Right lobe of liver (tissue), 6 donors: ENCODE data around the gene BBLN. TPM values are rescaled to one million over a fixed set of nuclear protein-coding genes. Genes with fewer than 3 reads are reported as not detected.

Source experiments
- ATAC-seq, 4 donors: fragments of 200-7000 bp; cut with Tn5 transposase; one replicate each; pipeline ENCODE4 v1.9.1; 2020; ENCODE audit warnings: mild to moderate bottlenecking in 4 of 4, moderate library complexity in 4 of 4
- DNase-seq, 3 donors: peaks; one replicate each; pipeline ENCODE4 v3.0.0-alpha.2; 2020
- H3K27ac ChIP-seq, 3 donors: fragments of 200-600 bp; one replicate each; pipeline ENCODE4 v1.8.0; 2022
- H3K27me3 ChIP-seq, 2 donors: fragments of 200-600 bp; one replicate each; pipeline ENCODE4 v1.8.0; 2022
- H3K36me3 ChIP-seq, 4 donors: fragments of 200-600 bp; sonication (generic) in 1 of 4; one replicate each; pipeline versions ENCODE4 v1.5.1 to v1.8.0; 2017 to 2022; ENCODE audit warnings: control low read depth in 1 of 4
- H3K4me1 ChIP-seq, 4 donors: fragments of 200-600 bp; sonication (generic) in 1 of 4; one replicate each; pipeline versions ENCODE4 v1.5.1 to v1.8.0; 2017 to 2022; ENCODE audit warnings: control low read depth in 1 of 4
- H3K4me3 ChIP-seq, 3 donors: fragments of 200-600 bp; one replicate each; pipeline ENCODE4 v1.8.0; 2022
- H3K9me3 ChIP-seq, 4 donors: fragments of 200-600 bp; sonication (generic) in 1 of 4; one replicate each; pipeline versions ENCODE4 v1.5.1 to v1.8.0; 2017 to 2022; ENCODE audit warnings: control low read depth in 1 of 4
- POLR2A ChIP-seq: fragments of 450-650 bp; IDR thresholded peaks from one replicate; pipeline ENCODE4 v1.6.1; 2017; ENCODE audit warnings: antibody characterized with exemption, mild to moderate bottlenecking
- WGBS: methylation state at CpG from one replicate; pipeline ENCODE4 v1.1.6; 2018; ENCODE audit warnings: low coverage, low lambda C conversion rate; ENCODE audit not compliant: insufficient coverage; ENCODE audit errors: missing lambda C conversion rate; 5-methylcytosine and 5-hydroxymethylcytosine counted together
- intact Hi-C, 2 donors: fragments of 100-400 bp; cut with DNase I; formaldehyde crosslinking; loops; one replicate each; pipeline versions ENCODE4 v1.11.2 to v1.14.1; 2022
- total RNA-seq, 6 experiments: library from RNA; depleted of rRNA in 2 of 6; stranded (reverse); fragments of >200 nt in 2 of 6; fragmentation: NEBNext Ultra II Directional in 3 of 6; extraction: Animal tissue kit (Norgen Biotek cat#: 25700) in 3 of 6; gene quantifications; one replicate each; pipeline versions ENCODE4 v1.1.0 to v1.2.4, GENCODE V29; 2016 to 2023
- TF ChIP-seq, protein P1 (sequence below), 4 donors: fragments of 200-600 bp in 3 of 4; fragments of 450-650 bp in 1 of 4; IDR thresholded peaks; one replicate each; pipeline versions ENCODE4 v1.5.1 to v1.8.0; 2016 to 2022; ENCODE audit warnings: antibody characterized with exemption in 4 of 4, mild to moderate bottlenecking in 2 of 4
- donor health status: DM: no; HTN: yes; CAD: no.
- donor health status: DM: no; HTN: no; CAD: no.
- donor health status: DM: no; HTN: no; CAD: no.
- donor health status: DM: no; HTN: yes; CAD: no.
- donor health status: DM: no; HTN: yes; CAD: no.

The BBLN gene
- total RNA-seq, 6 experiments from 2014 or later: 13.5 to 192 (median 17.7) TPM

DNA sequence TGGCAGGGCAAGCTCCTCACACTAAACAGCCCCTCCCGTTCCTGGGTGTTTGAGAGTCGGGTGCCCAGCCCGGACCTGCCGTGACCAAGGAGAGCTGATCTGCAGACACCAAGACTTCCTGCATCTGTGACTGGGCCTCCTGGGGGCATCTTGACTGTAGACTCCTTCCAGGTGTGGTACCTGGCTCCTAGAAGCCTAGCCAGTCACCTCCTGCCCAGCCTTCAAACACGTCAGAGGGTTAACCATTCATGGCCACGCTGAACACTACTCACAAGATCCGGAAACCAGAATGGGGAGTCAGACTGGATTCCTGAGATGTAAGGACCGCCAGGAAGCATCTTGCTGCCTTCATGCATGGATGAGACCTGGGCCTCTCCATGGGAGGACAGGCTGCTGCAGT, 14.5 kb upstream of the BBLN start:
- Histone ChIP-seq H3K4me3 (no peak overlapping the region), H3K36me3 (no peaks in the 10 kb centered on the region), H3K27me3 (no peaks in the 10 kb centered on the region), H3K27ac (no peak overlapping the region), H3K9me3 (no peaks in the 10 kb centered on the region), H3K4me1 (peaks cover 0 to 18% (median 8%) of the 10 kb centered on the region in 4 donors)
- no peak for ATAC-seq
- no peak for TF ChIP-seq POLR2A
- TF ChIP-seq, protein P1, sequence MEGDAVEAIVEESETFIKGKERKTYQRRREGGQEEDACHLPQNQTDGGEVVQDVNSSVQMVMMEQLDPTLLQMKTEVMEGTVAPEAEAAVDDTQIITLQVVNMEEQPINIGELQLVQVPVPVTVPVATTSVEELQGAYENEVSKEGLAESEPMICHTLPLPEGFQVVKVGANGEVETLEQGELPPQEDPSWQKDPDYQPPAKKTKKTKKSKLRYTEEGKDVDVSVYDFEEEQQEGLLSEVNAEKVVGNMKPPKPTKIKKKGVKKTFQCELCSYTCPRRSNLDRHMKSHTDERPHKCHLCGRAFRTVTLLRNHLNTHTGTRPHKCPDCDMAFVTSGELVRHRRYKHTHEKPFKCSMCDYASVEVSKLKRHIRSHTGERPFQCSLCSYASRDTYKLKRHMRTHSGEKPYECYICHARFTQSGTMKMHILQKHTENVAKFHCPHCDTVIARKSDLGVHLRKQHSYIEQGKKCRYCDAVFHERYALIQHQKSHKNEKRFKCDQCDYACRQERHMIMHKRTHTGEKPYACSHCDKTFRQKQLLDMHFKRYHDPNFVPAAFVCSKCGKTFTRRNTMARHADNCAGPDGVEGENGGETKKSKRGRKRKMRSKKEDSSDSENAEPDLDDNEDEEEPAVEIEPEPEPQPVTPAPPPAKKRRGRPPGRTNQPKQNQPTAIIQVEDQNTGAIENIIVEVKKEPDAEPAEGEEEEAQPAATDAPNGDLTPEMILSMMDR (IDR thresholded peaks at IDR 0.05): no peak
- 58% methylated on average over 2 of the region's 8 CpGs for WGBS
- no peak for DNase-seq
- intact Hi-C loops: no loop called here

DNA sequence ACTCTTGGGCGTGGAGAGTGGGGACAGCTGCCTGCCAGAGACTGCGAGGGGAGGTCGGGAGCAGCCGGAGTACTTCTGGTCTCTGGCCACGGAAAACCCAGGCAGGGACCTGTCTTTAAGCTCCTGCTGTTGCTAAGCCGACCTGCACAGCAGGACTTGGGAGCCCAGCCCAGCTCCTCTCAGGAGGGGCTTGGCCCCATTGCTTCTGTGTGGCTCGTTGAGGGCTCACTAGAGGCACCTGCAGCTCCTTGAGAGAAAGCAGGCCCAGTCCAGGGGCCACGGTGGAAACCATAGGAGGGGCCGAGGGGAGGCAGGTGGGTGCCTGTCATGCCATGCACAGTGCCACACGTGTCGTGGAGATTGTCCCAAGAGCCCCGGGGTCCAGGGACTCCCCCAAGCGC, 14.1 kb upstream of the BBLN start:
- Histone ChIP-seq H3K9me3 (no peaks in the 10 kb centered on the region), H3K4me3 (no peak overlapping the region), H3K4me1 (peaks cover 0 to 18% (median 8%) of the 10 kb centered on the region in 4 donors), H3K27me3 (no peaks in the 10 kb centered on the region), H3K36me3 (no peaks in the 10 kb centered on the region), H3K27ac (no peak overlapping the region)
- WGBS: 100% methylated on average over 2 of the region's 13 CpGs
- TF ChIP-seq POLR2A: no peak
- TF ChIP-seq, protein P1 (IDR thresholded peaks at IDR 0.05): no peak
- DNase-seq (peak in 2 of 3 donors; percentile 21 to 53), ATAC-seq (no peak)
- intact Hi-C loops: no loop called here

DNA sequence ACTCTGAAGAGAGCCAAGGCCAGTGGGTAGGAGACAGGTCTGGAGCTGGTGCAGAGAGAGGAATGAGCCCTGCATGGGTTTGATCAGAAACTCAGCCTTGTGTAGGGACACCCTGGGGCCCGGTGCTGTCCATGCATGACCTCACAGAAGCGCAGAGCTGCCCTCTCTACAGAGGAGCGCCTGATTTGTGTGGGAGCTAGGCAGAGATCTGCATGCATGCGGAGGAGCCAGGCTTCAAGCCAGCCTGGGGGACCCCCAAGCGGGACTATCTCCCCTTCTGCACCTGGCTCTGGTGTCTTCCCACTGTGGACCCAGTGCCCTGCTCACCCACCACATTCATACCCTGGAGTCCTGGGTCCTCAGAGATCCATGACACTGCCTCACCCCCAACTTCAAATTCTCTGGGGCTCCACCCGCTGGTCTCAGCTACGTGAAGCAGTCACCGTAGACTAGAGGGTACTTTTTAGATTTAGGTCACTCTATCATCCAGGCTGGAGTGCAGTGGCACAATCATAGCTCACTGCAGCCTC, 13.4 kb upstream of the BBLN start:
- DNase-seq (peak; percentile 6 to 44 (median 39)), ATAC-seq (no peak)
- Histone ChIP-seq H3K27ac (no peak overlapping the region), H3K4me1 (peaks cover 0 to 18% (median 8%) of the 10 kb centered on the region in 4 donors), H3K9me3 (no peaks in the 10 kb centered on the region), H3K36me3 (no peaks in the 10 kb centered on the region), H3K4me3 (no peak overlapping the region), H3K27me3 (no peaks in the 10 kb centered on the region)
- intact Hi-C loops: no loop called here
- 80% methylated on average over 1 of the region's 8 CpGs for WGBS
- TF ChIP-seq, protein P1 (IDR thresholded peaks at IDR 0.05): no peak
- no peak for TF ChIP-seq POLR2A

DNA sequence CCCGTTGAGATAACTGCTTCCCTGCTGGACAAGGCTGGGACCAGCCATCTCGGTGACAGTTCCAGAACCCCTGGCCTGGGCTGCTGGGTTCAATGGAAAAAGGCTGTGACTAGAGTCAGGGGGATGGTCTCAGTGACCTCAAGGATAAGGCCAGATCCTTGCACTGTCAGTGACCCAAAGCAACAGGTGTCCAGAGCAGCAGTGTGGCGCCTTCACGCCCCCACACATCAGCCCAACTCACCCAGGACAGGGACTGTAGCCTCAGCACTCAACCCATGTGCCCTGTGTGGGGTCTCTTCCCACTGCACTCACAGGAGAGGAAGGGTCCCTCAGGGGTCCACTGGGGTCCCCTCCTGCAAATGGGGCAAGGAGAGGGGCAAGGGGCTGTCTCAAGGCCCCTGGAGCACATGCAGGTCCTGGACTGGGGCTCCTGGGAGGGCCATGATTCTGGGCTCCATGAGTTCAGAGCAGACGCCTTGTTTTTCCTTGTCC, 11.5 kb upstream of the BBLN start:
- WGBS: 75% methylated on average over 3 of the region's 5 CpGs
- ATAC-seq (peak in 3 of 4 donors; percentile 3 to 19 (median 12)), DNase-seq (peak in 2 of 3 donors; percentile 36 to 47)
- no peaks in the 10 kb centered on the region for H3K9me3 ChIP-seq
- TF ChIP-seq, protein P1 (IDR thresholded peaks at IDR 0.05): no peak
- no peak for TF ChIP-seq POLR2A
- H3K36me3 ChIP-seq: no peaks in the 10 kb centered on the region
- peaks cover 0 to 18% (median 8%) of the 10 kb centered on the region in 4 donors for H3K4me1 ChIP-seq
- H3K27me3 ChIP-seq: no peaks in the 10 kb centered on the region
- intact Hi-C loops: no loop called here
- no peak overlapping the region for H3K4me3 ChIP-seq
- no peak overlapping the region for H3K27ac ChIP-seq
